GM12878 (cell line): Measurements from ENCODE around the gene ABCC5. TPM values are rescaled to one million over a fixed set of nuclear protein-coding genes. Genes with fewer than 3 reads are reported as not detected.

Source experiments
- CEBPB ChIP-seq, 2 experiments: fragments of 150-350 bp in 1 of 2; IDR thresholded peaks; 2 replicates each; pipeline ENCODE4 v1.6.1; 2012 to 2014; ENCODE audit warnings: low read depth in 2 of 2, low read length in 2 of 2, borderline replicate concordance in 1 of 2, inconsistent platforms in 1 of 2
- NR2C1 ChIP-seq: fragments of 450-650 bp; IDR thresholded peaks from 2 replicates; pipeline ENCODE4 v1.6.1; 2017; ENCODE audit warnings: antibody characterized with exemption, mild to moderate bottlenecking, moderate library complexity
- RELA ChIP-seq: fragments of 450-650 bp; IDR thresholded peaks from 2 replicates; pipeline ENCODE4 v1.8.0; 2014; ENCODE audit warnings: borderline replicate concordance; ENCODE audit not compliant: partially characterized antibody
- SREBF2 ChIP-seq: IDR thresholded peaks from 2 replicates; pipeline ENCODE4 v1.6.1; 2012; ENCODE audit warnings: mild to moderate bottlenecking, low read length
- TCF7 ChIP-seq: IDR thresholded peaks from 2 replicates; pipeline ENCODE4 v1.6.1; 2014; ENCODE audit warnings: antibody characterized with exemption, borderline replicate concordance
- polyA plus RNA-seq, 11 experiments: library from polyadenylated mRNA; depleted of rRNA in 4 of 11; unstranded in 6 of 11; stranded (reverse) in 5 of 11; fragments of >200 nt; fragmentation: Nextera tagmentation in 4 of 11; fragmentation: Illumina TruSeq in 1 of 11; extraction: Ambion mirVana in 4 of 11; extraction: Trizol in 1 of 11; gene quantifications; 1 replicate in 1 of 11; 2 replicates in 10 of 11; pipeline versions ENCODE4 v1.2.1 to v1.2.3, GENCODE V29; 2011 to 2016; ENCODE audit warnings: inconsistent platforms in 2 of 11, missing spikeins in 2 of 11, low read depth in 1 of 11
- total RNA-seq, 4 experiments: library from RNA; depleted of rRNA in 3 of 4; stranded (reverse); fragments of >200 nt in 3 of 4; fragmentation: Illumina TruSeq in 1 of 4; extraction: Trizol in 1 of 4; gene quantifications; 2 replicates each; pipeline versions ENCODE4 v1.2.1 to v1.2.3, GENCODE V29; 2013 to 2021
- TF ChIP-seq, protein P1 (sequence below): fragments of 450-650 bp; IDR thresholded peaks from 2 replicates; pipeline ENCODE4 v1.6.1; 2016; ENCODE audit warnings: mild to moderate bottlenecking, moderate library complexity, borderline replicate concordance
- TF ChIP-seq, protein P2 (sequence below): fragments of 450-650 bp; IDR thresholded peaks from 2 replicates; pipeline ENCODE4 v1.6.1; 2017; ENCODE audit warnings: mild to moderate bottlenecking, low read depth, inconsistent platforms; ENCODE audit not compliant: poor library complexity, severe bottlenecking
- TF ChIP-seq, protein P3 (sequence below): IDR thresholded peaks from 2 replicates; pipeline ENCODE4 v1.6.1; 2011; ENCODE audit warnings: mild to moderate bottlenecking, low read depth, low read length, moderate library complexity; ENCODE audit not compliant: insufficient replicate concordance

The ABCC5 gene
- total and polyA plus RNA-seq, 10 of the 15 experiments (the other 5 are each of a cell fraction or from before 2014, with no cell fraction given), result 6.0 to 17.8 (median 9.7) TPM

DNA sequence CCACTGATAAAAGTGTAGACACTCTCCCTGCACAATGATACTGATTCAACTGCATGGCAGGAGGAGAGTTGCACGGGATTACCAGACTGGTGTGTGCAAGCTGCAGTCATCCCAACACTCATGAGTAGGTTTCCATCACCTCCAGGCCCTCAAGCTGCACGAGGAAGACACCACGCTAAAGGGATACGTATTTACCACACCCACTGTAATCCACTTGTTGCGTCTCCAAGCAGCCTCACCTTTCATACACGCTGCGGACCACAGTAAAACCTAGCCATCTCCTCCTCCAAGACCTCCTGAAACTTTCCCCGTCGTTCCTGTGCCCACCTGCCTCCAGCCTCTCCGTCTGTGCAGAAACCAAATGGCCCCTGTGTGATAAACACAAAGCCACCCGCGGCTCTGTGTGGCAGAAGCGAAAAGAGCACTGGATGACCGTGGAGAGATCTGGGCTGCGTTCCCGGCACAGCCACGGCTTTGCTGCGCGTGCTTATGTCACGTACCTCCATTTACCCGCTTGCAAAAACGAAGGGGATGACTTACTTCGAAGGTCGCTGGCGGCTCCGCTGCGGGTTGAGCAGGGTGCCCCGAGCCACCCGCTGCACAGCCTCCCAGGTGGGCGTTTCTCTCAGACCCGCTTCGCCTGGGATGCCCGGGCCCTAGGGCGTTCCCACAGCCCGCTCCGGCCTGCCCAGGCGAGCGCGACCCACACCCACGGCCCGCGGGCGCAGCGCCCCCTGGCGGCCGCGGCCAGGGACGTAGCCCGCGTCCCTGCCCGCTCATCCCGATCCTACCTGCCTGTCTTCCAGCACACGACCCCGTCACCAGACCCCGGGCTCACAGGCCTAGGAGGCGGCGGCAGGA is 643 bp downstream of the ABCC5 start (continued):
- TF ChIP-seq, protein P1, sequence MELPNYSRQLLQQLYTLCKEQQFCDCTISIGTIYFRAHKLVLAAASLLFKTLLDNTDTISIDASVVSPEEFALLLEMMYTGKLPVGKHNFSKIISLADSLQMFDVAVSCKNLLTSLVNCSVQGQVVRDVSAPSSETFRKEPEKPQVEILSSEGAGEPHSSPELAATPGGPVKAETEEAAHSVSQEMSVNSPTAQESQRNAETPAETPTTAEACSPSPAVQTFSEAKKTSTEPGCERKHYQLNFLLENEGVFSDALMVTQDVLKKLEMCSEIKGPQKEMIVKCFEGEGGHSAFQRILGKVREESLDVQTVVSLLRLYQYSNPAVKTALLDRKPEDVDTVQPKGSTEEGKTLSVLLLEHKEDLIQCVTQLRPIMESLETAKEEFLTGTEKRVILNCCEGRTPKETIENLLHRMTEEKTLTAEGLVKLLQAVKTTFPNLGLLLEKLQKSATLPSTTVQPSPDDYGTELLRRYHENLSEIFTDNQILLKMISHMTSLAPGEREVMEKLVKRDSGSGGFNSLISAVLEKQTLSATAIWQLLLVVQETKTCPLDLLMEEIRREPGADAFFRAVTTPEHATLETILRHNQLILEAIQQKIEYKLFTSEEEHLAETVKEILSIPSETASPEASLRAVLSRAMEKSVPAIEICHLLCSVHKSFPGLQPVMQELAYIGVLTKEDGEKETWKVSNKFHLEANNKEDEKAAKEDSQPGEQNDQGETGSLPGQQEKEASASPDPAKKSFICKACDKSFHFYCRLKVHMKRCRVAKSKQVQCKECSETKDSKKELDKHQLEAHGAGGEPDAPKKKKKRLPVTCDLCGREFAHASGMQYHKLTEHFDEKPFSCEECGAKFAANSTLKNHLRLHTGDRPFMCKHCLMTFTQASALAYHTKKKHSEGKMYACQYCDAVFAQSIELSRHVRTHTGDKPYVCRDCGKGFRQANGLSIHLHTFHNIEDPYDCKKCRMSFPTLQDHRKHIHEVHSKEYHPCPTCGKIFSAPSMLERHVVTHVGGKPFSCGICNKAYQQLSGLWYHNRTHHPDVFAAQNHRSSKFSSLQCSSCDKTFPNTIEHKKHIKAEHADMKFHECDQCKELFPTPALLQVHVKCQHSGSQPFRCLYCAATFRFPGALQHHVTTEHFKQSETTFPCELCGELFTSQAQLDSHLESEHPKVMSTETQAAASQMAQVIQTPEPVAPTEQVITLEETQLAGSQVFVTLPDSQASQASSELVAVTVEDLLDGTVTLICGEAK, result 0 out of 2 replicates have a peak, but pooled peaks have one; percentile 16
- TF ChIP-seq, protein P2, sequence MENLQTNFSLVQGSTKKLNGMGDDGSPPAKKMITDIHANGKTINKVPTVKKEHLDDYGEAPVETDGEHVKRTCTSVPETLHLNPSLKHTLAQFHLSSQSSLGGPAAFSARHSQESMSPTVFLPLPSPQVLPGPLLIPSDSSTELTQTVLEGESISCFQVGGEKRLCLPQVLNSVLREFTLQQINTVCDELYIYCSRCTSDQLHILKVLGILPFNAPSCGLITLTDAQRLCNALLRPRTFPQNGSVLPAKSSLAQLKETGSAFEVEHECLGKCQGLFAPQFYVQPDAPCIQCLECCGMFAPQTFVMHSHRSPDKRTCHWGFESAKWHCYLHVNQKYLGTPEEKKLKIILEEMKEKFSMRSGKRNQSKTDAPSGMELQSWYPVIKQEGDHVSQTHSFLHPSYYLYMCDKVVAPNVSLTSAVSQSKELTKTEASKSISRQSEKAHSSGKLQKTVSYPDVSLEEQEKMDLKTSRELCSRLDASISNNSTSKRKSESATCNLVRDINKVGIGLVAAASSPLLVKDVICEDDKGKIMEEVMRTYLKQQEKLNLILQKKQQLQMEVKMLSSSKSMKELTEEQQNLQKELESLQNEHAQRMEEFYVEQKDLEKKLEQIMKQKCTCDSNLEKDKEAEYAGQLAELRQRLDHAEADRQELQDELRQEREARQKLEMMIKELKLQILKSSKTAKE, result no peak
- TF ChIP-seq RELA (peak; percentile 71), TCF7 (no peak), NR2C1 (no peak), SREBF2 (no peak), CEBPB (IDR thresholded peaks at IDR 0.05; ENCODE audit: borderline replicate concordance in 1 of 2, low read depth in 2 of 2, low read length in 2 of 2) (no peak)
- TF ChIP-seq, protein P3, sequence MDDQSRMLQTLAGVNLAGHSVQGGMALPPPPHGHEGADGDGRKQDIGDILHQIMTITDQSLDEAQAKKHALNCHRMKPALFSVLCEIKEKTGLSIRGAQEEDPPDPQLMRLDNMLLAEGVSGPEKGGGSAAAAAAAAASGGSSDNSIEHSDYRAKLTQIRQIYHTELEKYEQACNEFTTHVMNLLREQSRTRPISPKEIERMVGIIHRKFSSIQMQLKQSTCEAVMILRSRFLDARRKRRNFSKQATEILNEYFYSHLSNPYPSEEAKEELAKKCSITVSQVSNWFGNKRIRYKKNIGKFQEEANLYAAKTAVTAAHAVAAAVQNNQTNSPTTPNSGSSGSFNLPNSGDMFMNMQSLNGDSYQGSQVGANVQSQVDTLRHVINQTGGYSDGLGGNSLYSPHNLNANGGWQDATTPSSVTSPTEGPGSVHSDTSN, result no peak
- TF ChIP-seq, all 136 proteins: peak for 28
